Aorta (tissue), 5 donors: ENCODE results near the gene PM20D2. TPM values are rescaled to one million over a fixed set of nuclear protein-coding genes. Genes with fewer than 3 reads are reported as not detected.

Experiments
- ATAC-seq: fragments of 200-7000 bp; cut with Tn5 transposase; one replicate; pipeline ENCODE4 v1.9.1; 2022; ENCODE audit warnings: moderate library complexity; ENCODE audit not compliant: low FRiP score
- DNase-seq, 2 donors: peaks; one replicate each; pipeline ENCODE4 v3.0.0-alpha.2; 2020
- H3K27ac ChIP-seq, 2 donors: one replicate each; pipeline ENCODE4 v1.5.1; 2013; ENCODE audit warnings: low read length in 2 of 2, mild to moderate bottlenecking in 2 of 2, moderate library complexity in 2 of 2, control low read depth in 1 of 2, inconsistent platforms in 1 of 2, low read depth in 1 of 2
- H3K27me3 ChIP-seq, 2 donors: one replicate each; pipeline ENCODE4 v1.6.1; 2013; ENCODE audit warnings: control low read depth in 1 of 2, low read length in 1 of 2, mild to moderate bottlenecking in 1 of 2, moderate library complexity in 1 of 2; ENCODE audit not compliant: insufficient read depth in 2 of 2, control insufficient read depth in 1 of 2
- H3K36me3 ChIP-seq, 2 donors: one replicate each; pipeline ENCODE4 v1.6.1; 2013; ENCODE audit warnings: control low read depth in 1 of 2, low read length in 1 of 2, mild to moderate bottlenecking in 1 of 2; ENCODE audit not compliant: insufficient read depth in 2 of 2, control insufficient read depth in 1 of 2
- H3K4me1 ChIP-seq, 2 donors: one replicate each; pipeline ENCODE4 v1.6.1; 2013; ENCODE audit warnings: low read length in 2 of 2, control low read depth in 1 of 2, mild to moderate bottlenecking in 1 of 2, moderate library complexity in 1 of 2; ENCODE audit not compliant: insufficient read depth in 2 of 2, control insufficient read depth in 1 of 2
- H3K4me3 ChIP-seq, 2 donors: one replicate each; pipeline ENCODE4 v1.5.1; 2013; ENCODE audit warnings: low read length in 2 of 2, control low read depth in 1 of 2, mild to moderate bottlenecking in 1 of 2
- H3K9me3 ChIP-seq: one replicate; pipeline ENCODE4 v1.6.1; 2013; ENCODE audit warnings: mild to moderate bottlenecking, low read length; ENCODE audit not compliant: control insufficient read depth
- WGBS, 2 donors: extraction: QIAGEN DNeasy Blood & Tissue Kit; methylation state at CpG; one replicate each; pipeline ENCODE4 v1.1.7; 2013; 5-methylcytosine and 5-hydroxymethylcytosine counted together
- intact Hi-C, 2 donors: fragments of 100-400 bp; cut with DNase I; formaldehyde crosslinking; loops; one replicate each; pipeline versions ENCODE4 v1.14.2 to v1.15.0; 2022
- polyA plus RNA-seq, 2 donors: library from polyadenylated mRNA; stranded (reverse); fragments of 200-250 nt; gene quantifications; one replicate each; pipeline ENCODE4 v1.2.3, GENCODE V29; 2013
- total RNA-seq, 2 donors: library from RNA; stranded (reverse); fragmentation: NEBNext Ultra II Directional; extraction: Animal tissue kit (Norgen Biotek cat#: 25700); gene quantifications; one replicate each; pipeline ENCODE4 v1.2.1, GENCODE V29; 2021
- donor health status: healthy with polysubstance abuse.
- donor health status: Bipolar disorder and iron deficiency.
- donor health status: DM: no; HTN: no; CAD: no.
- donor health status: DM: no; HTN: no; CAD: no.
- donor health status: DM: yes; HTN: yes; CAD: no.

PM20D2 gene
- total and polyA plus RNA-seq, 4 donors, result 7.3 to 23.5 (median 18.9) TPM

DNA sequence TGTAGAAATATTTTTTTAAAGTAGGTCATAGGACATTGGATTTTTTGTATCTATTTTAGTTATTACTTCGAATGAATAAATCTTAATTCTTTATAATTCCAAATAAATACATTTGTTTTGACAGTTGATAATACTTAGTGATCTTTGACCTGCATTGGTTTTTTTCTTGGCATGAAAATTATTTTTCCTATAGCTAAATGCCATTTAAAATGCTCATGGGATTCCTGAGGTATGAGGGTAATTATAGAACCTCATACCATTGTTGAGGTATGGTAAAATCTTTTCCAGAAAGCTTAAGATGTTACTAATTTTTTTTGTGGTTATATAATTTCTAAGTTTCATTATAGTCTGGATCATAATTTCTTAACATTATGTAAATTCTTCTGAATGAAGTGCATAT is 8.3 kb downstream of the PM20D2 start:
- WGBS, 2 donors, result 11 to 20% methylated on average over 1 of the region's 1 CpG
- no peak overlapping the region for H3K4me3 ChIP-seq
- peaks cover 0 to 3% of the 10 kb centered on the region in 2 donors for H3K36me3 ChIP-seq
- H3K9me3 ChIP-seq, result no peaks in the 10 kb centered on the region
- no peak overlapping the region for H3K27ac ChIP-seq
- intact Hi-C loops, result no loop called here
- H3K4me1 ChIP-seq, result peaks cover 0 to 3% of the 10 kb centered on the region in 2 donors
- ATAC-seq (no peak), DNase-seq (no peak)
- H3K27me3 ChIP-seq, result no peaks in the 10 kb centered on the region

DNA sequence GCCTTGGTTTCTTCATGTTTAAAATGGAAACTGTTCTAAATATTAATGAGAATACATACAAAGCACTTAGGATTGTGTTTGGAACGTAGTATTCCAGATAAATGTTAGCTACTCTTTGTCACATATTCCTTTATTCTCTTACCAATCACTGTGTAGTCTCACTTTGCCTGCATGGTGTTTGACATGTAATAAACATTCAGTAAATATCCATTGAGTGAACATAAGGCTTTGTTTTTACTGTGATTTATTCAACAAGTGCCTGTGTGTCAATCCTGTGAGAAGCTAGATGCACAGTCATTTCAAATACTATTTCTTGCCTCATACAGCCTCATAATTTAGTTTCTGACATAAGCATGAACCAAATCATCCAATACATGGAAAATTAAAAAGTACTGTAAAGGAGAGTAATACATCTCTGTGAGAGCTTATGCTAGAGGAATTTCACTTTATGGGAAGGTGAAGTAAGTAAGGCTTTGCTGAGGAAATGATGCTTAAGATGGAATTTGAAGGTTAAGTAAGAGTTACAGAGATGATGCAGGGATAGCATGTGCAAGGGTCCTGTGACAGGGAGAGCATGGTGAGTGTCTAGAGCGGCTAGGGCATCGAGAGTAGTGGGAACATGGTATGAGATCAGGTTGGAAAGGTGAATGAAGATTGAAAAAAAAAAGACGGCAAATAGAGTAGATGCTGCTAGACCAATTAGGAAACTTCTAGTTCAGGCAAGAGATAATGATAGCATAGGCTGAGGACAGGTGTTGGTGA is 14.7 kb downstream of the PM20D2 start:
- H3K4me1 ChIP-seq, result peaks cover 1 to 8% of the 10 kb centered on the region in 2 donors
- WGBS, 2 donors, result 95% methylated on average over 4 of the region's 4 CpGs

DNA sequence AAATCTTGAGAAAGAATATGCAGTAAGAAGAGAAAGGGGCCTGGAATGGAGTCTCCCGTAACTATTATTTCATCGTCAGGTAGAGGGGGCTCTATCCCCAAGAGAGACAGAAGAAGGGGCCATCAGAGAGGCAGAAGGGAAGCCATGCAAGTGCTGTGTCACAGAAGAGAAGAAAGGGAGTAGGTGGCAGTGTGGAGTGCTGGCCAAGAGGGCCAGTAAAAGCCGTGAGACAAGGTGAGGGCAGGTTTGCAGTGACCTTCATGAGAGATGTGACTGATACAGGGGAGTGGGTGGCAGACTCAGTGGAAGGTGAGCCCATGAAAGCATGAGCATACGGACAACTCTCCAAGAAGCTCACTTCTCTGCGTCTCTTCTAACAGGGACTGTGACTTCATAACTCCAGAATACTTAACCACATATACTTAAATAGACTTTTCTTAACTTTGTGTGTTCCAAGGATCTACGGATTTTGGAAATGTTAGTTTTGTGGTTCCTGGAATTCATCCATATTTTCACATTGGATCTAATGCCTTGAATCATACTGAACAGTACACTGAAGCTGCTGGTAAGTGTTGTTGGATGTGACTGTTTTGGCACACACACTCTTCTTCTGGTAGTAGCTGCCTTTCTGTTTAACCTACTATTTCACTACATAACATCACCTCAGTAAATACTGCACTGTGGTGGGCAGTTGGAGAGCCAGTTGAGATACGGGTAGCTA is 15.6 kb downstream of the PM20D2 start:
- intact Hi-C loops, result loop anchor here (2.0 to 5.0 kb wide), 3 partner anchors 61 to 79 kb away; partner anchors contain the start of gene PNRC1 (in 2 of the 2)
- Histone ChIP-seq H3K4me3 (peak overlapping the region in 1 of 2 donors; percentile 18), H3K27ac (peak overlapping the region; percentile 62 to 99), H3K36me3 (no peaks in the 10 kb centered on the region), H3K4me1 (peaks cover 1 to 8% of the 10 kb centered on the region in 2 donors), H3K27me3 (no peaks in the 10 kb centered on the region), H3K9me3 (no peaks in the 10 kb centered on the region)
- 29 to 34% methylated on average over 7 of the region's 7 CpGs for WGBS, 2 donors
- DNase-seq (no peak), ATAC-seq (peak; percentile 77)

More for the DNA sequence above, 14.7 kb downstream of the PM20D2 start:
- Histone ChIP-seq H3K27ac (peak overlapping the region; percentile 62 to 99), H3K9me3 (no peaks in the 10 kb centered on the region), H3K4me3 (no peak overlapping the region), H3K36me3 (no peaks in the 10 kb centered on the region), H3K27me3 (no peaks in the 10 kb centered on the region)
- DNase-seq, result no peak
- intact Hi-C loops, result loop anchor here (5.0 kb wide), 2 partner anchors 62 to 78 kb away; partner anchors contain the start of gene PNRC1 (in 2 of the 2)
- ATAC-seq, result no peak

DNA sequence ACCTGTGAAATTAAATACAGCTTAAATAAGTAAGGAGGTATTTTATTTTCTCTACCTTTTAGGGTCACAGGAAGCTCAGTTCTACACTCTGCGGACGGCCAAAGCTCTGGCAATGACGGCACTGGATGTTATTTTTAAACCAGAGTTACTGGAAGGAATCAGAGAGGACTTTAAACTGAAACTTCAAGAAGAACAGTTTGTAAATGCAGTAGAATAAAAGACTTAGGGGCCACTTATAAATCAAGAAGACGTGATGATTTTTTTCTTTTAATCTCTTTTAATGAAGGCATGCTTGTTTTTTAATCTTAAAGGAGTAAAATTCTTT is 16.2 kb downstream of the PM20D2 start:
- DNase-seq (peak in 1 of 2 donors; percentile 62), ATAC-seq (peak; percentile 89)
- Histone ChIP-seq H3K9me3 (no peaks in the 10 kb centered on the region), H3K36me3 (no peaks in the 10 kb centered on the region), H3K4me3 (peak overlapping the region in 1 of 2 donors; percentile 18), H3K4me1 (peaks cover 1 to 8% of the 10 kb centered on the region in 2 donors), H3K27ac (peak overlapping the region; percentile 90 to 99), H3K27me3 (no peaks in the 10 kb centered on the region)
- intact Hi-C loops, result loop anchor here (2.0 to 5.0 kb wide), 3 partner anchors 60 to 80 kb away; partner anchors contain the start of gene PNRC1 (in 2 of the 2)
- WGBS, 2 donors, result 4 to 10% methylated on average over 4 of the region's 4 CpGs

DNA sequence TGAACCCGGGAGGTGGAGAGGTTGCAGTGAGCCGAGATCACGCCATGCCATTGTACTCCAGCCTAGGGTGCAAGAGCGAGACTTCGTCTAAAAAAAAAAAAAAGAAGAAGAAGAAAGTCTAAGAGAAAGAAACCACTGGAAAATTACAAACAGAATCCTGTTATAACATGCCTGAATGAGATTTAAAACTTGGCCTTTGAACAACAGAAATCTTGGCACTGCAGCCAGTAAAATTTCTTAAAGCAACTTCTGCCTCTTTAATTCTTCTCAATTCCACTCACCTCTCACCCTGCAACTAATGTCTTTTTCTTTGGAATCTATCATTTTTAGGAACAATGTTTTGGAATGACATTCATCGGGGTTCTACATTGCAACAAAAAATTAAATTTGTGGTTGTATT is 26.3 kb downstream of the PM20D2 start:
- ATAC-seq, result no peak
- intact Hi-C loops, result no loop called here
- H3K4me1 ChIP-seq, result no peaks in the 10 kb centered on the region
- no peak overlapping the region for H3K27ac ChIP-seq
- H3K4me3 ChIP-seq, result no peak overlapping the region
- H3K9me3 ChIP-seq, result no peaks in the 10 kb centered on the region
- H3K36me3 ChIP-seq, result no peaks in the 10 kb centered on the region
- DNase-seq, result no peak
- WGBS, 2 donors, result 33 to 40% methylated on average over 6 of the region's 6 CpGs
- H3K27me3 ChIP-seq, result no peaks in the 10 kb centered on the region

DNA sequence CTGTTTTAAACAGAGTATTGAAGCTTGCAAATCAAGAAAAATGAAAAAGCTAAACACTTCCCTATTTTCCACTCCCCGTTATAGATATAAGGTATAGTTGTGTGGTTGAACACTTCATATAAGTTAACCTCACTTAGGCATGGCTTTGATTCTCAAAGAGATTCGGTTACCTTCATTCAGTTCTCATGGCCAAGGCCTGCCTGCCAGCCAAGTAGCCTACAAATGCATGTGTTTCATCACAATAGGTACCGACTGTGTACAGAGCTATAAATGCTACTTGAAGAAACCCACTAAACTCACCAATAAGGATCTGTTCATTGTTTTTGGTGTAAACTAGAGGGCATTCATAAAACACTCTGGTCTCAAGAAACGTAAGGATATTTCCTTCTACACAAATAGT is 27.8 kb downstream of the PM20D2 start:
- 90 to 92% methylated on average over 4 of the region's 4 CpGs for WGBS, 2 donors

DNA sequence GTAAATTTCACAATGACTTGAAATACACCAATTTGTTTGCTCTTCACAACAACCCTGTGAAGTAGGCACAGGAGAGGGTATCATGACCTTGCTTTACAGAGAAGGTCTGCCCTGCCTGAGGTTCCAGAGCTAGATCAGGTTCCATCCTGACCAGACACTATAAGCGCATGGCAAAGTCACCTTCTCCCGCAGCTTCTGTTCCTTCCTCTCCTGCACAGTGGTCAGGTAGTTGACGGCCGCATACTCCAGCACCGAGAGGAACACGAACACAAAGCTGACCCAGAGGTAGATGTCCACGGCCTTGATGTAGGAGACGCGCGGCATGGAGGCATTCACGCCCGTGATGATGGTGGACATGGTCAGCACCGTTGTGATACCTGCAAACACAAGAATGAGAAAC is 34.3 kb downstream of the PM20D2 start:
- Histone ChIP-seq H3K4me1 (no peaks in the 10 kb centered on the region), H3K9me3 (no peaks in the 10 kb centered on the region), H3K27me3 (no peaks in the 10 kb centered on the region), H3K36me3 (no peaks in the 10 kb centered on the region), H3K27ac (no peak overlapping the region), H3K4me3 (no peak overlapping the region)
- intact Hi-C loops, result no loop called here
- WGBS, 2 donors, result 96 to 97% methylated on average over 13 of the region's 13 CpGs
- no peak for DNase-seq
- ATAC-seq, result no peak

More for the DNA sequence above, 27.8 kb downstream of the PM20D2 start:
- DNase-seq, result no peak
- Histone ChIP-seq H3K27me3 (no peaks in the 10 kb centered on the region), H3K4me3 (no peak overlapping the region), H3K27ac (no peak overlapping the region), H3K9me3 (no peaks in the 10 kb centered on the region), H3K4me1 (no peaks in the 10 kb centered on the region), H3K36me3 (no peaks in the 10 kb centered on the region)
- intact Hi-C loops, result no loop called here
- ATAC-seq, result no peak

DNA sequence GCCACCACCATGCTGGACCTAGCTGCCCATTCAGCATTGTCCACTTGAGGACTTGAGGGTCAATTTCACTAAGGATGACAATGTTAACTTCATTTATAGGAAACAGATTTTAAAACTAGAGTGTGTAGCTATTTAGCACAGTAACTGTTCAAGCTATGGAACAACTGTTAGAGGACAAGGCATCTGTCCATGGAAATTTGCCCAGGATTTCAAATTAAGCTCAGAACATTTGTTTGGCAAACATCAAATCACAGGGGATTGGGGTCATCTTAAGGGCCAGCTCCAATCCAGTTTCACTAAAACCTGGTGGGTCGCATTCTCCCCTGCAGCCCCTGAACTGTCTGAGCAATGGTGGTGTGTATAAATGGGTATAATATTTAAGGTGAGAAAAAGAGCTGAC is 35.1 kb downstream of the PM20D2 start:
- DNase-seq (no peak), ATAC-seq (no peak)
- H3K27ac ChIP-seq, result no peak overlapping the region
- WGBS, 2 donors, result 91 to 95% methylated on average over 1 of the region's 1 CpG
- H3K27me3 ChIP-seq, result no peaks in the 10 kb centered on the region
- no peak overlapping the region for H3K4me3 ChIP-seq
- intact Hi-C loops, result no loop called here
- no peaks in the 10 kb centered on the region for H3K4me1 ChIP-seq
- no peaks in the 10 kb centered on the region for H3K9me3 ChIP-seq
- H3K36me3 ChIP-seq, result no peaks in the 10 kb centered on the region
